ENCODE data around the gene KRT35.

The KRT35 gene

DNA sequence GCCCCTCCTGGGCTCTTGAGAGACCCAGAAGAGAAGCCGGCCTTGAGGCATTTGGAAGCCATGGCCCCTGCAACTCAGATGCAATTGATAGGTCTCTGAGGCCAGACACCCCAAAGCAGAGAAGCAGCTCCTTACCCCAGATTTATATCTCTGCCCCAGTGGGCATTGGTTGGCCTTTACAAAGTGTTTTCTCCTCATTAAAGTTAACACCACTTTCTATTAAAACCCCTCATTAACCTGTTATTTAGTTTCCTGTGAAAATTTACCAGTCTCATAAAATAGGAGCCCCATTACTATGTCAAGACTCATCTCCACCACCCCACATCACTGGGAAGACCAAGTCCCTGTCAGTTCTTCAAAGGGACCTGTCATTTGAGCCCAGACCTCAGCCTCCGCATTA, at the start of gene KRT35:
Gene KRT35 (minus strand): TSS at position 116 of the 400 bp plus-strand sequence. CDS start 54 bp downstream, at position 62.
- no peak for DNase-seq

DNA sequence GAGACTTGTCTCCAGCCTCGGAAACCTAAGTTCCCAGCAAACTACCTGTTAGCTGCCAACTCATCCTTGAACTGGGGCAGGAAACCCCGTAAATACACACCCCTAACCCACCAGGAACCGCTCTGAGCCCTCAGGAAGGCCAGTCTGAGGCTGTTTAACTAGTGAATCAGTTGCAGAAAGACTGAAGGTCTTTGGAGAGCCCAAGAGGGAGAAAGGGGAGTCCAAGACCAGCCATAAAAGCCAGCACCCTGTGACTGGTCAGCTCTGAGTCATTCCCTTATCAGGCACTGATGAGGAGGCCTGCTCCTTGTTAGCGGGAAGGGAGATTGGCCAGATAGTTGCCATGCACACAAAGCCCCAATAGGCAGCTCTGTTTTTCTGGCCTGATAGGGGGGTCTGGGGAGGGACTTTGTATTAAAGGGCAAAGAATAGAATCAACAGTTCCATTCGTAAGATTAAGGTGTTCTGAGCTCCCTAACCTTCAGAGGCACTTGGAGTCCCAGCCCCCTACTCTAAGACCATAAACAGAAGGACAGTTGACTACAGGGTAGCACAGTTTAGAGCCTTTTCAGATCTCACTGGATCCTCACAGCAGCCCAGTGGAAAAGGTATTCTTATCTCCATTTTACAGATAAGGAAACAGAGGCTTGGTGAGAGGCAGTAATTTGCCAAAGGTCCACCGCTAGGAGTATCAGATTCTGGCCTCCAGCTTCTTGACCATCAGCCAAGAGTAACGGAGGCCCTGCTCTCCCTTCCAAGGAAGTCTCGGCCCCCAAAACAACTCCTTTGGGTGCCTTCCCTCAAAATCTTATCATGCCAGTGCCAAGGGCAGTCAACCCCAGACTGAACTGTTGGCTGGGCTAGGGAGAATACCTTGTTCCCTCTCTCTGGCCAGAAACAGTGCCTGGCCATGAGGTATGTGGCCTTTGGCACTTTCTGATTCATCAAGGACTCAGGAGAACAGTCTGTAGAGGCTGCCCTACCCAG, 49.4 kb upstream of the KRT35 start:
- DNase-seq = peak; percentile 97

DNA sequence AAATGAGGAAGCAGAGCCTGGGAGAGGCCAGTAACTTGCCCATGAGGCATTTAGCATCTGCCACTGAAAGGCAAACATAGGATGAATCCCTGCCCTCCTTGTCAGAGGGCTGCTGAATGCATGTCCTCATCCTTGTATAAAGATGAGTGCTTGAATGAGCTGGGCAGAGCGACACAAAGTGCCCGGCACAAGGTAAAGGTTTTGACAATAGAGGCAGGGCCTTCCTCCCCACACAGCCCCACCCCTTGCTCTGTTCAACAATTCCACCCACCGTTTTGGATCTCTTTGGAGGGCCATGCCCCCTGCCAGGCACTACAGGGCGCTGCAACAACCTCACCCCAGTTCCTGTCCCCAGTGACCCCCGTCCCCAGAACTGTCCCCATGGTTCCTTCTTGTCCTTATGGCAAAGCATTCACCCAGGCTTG, 48.6 kb upstream of the KRT35 start:
- no peak for DNase-seq

DNA sequence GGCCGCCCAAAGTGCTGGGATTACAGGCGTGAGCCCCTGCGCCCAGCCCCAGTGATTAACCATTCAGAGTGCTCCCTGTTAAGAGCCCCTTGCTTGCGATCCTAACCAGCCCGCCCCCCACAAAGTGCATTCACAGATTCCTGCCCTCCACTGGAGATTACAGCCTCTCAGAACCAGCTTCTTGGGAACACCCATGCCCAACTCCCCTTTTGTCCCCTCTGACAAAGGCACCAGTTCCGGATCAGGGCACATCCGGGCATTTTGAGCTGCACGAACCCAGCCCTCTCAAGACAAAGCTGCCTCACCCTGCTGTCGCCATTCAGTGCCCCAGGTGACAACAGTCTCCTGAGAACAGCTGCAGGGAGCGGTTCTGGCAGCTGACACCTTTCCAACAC, 48.0 kb upstream of the KRT35 start:
- DNase-seq = no peak

DNA sequence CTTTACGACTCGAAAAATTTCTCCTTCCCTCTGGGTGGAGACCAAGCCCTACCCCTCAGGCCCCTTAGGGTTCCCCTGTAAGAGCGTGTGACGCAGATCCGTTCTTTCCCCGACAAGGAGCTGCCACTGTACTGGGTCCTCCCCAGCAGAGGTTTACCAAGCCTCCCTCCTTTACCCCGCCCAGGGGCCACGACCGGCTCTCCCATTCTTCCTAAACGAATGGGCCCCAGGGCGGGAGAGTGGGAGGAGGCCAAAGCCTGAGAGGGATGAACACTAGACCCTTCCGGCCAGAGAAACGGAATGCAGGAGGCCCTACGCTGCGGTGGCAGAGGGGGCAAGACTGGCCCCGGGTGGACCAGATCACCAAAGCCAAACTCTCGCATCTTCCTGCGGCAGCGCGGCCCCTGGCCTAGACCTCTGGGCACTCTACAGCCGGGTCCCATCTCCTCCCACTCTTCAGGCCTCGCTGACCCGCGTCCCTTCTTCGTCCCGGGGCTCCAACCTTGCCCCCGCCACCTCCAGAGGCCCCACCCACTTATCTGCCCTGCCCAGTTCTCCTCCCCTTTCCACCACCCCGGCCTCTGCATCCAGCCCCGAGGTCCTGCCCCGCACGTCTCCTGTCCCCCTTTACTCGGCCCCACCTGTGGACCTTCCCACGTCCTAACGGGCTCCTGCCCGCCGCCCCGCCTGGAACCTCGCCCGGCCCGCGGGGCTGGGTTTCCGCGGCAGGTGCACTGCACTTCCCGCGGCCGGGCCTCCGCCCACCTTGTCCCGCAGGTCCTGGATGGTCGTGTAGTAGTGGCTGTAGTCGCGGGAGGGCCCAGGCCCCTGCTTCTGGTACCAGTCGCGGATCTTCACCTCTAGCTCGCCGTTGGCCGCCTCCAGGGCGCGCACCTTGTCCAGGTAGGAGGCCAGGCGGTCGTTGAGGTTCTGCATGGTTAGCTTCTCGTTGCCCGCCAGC, 46.4 kb upstream of the KRT35 start:
- DNase-seq = peak; percentile 57

DNA sequence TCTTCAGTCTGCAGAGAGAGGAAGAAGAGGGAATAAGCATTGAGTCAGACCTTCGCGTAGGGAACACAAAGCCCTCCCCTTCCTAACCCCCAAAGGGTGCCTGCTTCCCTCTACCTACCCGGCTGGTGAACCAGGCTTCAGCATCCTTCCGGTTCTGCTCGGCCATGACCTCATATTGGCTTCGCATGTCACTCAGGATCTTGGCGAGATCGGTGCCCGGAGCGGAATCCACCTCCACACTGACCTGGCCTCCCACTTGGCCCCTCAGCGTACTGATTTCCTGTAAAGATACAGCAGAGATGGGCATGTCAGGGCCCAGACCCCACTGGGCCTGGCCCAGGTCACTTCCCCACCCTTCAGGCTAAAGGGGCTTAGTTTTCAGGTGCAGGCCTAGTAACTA, 43.3 kb upstream of the KRT35 start:
- no peak for DNase-seq

DNA sequence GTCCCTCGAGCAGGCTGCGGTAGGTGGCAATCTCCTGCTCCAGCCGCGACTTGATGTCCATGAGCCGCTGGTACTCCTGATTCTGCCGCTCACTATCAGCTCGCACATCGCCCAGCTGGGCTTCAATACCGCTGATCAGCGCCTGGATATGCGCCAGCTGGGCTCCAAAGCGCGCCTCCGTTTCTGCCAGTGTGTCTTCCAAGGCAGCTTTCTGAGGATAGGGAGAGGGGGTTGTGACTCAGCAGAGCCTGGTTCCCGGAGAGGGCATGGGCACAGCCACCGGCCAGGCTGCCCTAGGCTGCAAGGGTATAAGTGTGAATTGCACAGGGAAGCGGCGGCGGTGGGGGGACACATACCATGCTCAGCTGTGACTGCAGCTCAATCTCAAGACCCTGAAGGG, 42.8 kb upstream of the KRT35 start:
- DNase-seq = no peak

DNA sequence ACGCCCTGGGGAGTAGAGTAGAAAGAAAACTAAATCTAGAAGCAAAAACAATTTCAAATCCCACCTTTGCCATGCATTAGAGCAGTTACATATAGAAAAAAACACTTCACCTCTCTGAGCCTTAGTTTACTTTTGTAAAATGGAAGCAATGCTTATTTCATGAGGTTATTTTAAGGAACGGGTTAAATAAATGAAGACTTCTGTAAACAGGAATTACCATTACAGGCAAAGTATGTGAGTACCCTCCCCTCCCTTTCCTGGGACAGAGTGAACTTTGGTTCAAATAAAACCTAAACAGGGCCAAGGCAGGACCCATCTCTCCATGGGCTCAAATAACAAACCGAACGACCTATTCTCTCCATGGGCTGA, 42.3 kb upstream of the KRT35 start:
- DNase-seq = no peak

DNA sequence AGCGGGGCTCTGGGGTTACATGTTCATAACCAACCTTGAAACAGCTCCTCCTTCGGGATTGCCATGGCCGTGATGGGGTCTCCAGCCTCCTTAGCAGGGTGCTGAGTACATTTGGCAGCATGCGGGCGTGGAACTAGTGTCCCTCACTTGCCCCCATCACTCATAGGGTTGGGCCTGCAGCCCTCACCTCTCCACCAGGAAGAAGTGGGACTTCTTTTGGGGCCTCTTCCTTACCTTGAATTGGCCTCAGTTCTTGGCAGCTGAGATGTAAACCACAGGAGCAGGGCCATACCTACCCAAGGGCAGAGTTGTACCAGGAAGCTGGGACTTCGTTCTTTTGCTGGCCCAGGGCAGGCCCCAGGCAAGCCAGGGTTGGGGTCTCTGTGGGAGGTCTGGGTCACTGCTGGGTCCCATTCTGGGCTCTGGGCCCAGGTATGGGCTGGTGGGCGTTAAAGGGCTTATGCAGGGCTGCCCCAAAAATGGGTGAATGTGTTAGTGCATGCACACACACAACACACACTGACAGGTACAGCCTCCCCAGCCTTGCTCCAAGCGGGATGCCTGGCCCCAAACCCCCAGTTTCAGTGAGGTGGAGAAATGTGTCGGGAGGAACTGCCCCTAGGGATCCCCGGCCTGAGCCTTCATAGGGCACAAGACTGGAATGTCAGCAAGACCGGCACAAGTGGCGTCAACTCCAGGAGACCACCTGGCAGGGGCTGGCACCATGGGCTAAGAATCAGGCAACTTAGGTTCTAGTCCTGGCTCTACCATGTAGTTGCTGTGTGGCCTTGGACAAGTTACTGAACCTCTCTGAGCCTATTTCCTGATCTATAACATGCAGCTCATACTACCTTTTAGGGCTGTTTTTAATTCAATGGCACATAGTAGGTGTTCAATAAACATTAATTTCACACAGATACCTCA, 41.6 kb upstream of the KRT35 start:
- peak; percentile 74 for DNase-seq

DNA sequence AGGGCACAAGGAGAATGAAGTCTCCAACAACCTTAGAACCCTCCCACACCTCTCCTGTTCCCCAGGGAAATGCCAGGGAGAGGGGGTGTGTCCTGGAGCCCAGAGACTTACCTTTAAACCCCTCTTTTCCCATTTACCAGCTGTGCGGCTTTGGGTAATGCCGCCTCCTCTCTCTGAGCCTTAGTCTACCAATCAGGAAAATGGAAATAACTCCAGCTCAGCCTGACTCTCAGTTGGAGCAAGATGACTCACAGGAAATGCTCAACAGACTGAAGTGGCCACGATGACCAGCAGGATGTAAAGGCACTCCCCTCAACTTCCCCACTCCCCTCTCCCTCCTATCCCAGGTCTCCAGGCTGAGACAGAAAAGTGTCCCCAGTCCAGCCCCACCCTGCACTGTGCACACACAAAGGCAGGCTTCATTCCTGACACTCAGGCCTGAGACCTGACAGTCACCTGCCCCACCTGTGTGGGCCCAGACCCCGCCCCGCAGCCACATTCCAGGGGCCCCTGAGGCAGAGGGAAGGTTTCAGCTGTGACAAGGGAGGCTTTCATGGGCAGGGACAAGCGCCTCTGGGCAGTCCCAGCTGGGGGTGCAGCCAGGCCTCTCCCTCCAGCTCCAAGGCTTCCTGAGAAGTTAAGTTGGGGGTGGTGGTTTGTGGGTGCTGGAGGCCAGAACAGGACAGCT, 40.8 kb upstream of the KRT35 start:
- peak; percentile 84 for DNase-seq

DNA sequence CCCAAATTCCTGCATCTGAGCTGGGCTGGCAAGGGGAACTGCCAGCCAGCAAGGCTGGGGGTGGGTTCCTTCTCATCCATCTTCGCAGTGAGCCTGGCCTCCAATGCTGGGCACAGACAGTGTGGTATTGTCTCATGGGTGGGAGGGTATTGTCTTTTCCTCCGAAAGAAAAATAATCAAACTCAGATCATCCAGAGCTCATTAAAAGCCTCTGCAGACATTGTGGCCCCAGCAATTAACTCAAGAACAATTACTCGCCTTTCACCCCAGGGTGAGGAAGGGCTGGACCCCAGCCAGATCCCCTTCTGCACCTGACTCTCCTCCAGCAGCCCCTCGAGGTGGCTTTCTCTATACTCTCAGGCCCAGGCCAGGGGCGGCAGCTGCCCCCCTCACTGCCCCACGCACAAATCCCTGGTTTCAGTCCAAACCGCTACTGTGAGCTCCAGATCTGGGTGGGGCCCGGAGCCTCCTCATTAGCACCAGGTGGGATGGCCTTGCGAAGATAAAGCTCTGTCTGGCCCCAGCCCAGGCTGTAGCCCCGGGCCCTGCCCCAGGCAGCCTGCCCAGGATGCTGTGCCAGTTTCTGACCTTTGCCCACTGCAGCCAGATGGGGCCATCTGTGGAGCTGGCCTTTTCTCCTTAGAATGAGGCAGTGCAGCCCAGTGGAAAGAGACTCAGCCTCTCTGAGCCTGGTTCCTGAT, 40.0 kb upstream of the KRT35 start:
- DNase-seq = peak; percentile 45

DNA sequence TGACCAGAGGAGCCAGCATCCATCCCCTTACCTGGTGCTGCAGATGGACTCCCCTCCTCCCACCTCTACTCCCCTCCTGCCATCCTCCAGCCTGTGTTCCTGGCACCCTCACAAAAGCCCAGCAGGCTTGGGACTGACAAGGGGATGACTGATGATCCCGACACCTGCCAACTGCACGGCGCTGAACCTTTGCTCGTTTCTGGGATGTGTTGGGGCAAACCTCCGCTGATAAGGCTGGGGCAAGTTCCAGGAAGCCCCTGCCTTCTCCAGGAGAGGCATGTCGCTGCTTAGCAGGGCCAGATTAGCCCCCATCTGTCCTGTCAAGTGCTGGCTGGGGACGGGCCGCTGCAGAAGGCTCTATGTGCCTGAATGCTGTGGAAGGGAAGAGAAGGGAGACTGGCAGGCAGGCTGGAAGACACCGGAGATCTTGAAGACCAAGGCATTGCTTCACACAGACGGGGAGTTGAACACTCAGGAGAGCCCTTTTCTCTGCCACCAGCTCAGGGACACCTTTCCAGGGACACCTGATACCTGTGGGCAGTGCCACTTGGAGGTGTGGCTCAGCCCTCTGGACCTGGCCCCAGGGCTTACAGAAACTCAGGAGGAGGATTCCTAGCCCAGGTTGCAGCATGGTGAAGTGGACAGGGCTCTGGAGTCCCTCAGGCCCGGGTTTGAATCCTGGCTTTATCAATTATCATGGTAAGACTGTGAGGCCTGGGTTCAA, 38.7 kb upstream of the KRT35 start:
- no peak for DNase-seq

DNA sequence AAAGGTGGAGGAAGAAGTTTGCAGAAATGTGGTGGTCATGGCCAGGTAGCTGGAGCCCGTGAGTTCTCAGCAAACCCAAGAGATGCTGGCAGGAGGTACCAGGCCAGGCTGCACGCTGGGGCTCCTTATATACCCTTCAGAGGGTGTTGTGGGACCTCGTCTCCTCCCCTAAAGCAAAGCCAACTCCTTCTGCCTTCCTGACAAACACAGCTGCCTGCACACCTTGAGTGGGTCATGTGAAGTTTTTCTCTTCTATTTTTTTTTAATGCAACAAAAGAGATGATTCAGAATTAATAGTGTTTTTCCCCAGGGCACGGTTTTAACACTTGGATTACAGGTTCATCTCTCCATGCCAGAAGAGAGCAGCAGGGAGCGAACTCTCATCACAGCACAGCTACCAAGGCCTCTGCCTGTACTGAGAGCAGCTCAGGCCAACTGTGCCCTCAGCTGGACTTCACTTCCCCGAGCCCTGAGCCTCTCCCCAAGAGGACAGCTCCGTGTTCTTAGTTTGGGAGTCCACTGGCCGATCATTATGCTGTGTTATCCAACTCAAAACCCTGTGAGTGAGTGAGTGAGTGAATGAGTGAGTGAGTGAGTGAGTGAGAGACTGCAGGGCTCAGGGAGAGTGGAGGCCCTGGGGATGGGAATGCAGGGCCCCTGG, 38.0 kb upstream of the KRT35 start, which contains the start of gene KRT15:
Gene KRT15 (minus strand): TSS at position 102 of the 661 bp plus-strand sequence. CDS start 63 bp downstream, at position 39.
- DNase-seq = peak; percentile 28

DNA sequence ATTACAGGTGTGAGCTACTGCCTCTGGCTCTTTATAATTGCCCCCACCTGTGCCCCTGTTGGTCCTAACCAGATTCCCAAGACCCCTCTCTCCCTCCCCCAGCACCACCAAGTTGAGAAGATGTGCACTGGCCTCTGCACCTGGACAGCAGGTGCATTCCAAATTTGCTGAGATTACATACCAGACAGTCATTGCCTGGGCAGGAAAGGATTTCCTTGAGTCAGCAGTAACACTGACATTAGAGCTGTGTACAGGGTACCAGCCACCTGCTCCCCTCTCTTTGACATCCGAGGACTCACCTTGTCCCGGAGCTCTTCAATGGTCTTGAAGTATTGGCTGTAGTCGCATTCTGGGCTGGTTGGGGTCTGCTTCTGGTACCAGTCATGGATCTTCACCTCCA, 37.1 kb upstream of the KRT35 start:
- DNase-seq = no peak

DNA sequence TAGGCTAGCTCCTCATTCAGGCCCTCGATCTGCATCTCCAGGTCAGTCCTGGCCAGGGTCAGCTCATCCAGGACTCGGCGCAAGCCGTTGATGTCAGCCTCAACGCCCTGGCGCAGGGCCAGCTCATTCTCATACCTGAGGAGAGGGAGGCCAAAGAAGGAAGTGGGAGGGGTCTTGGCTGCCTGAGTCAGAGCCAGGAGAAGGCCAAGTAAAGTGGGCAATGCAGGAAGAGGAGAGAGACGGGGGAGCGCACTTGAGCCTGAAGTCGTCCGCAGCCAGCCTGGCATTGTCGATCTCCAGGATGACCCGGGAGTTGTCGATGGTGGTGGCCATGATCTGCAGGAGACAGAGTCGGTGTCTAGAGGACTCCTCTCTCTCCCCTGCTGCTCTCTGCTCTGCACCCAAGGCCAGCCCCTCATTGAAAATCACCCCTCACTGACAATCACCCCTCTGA, 35.9 kb upstream of the KRT35 start:
- DNase-seq = no peak

DNA sequence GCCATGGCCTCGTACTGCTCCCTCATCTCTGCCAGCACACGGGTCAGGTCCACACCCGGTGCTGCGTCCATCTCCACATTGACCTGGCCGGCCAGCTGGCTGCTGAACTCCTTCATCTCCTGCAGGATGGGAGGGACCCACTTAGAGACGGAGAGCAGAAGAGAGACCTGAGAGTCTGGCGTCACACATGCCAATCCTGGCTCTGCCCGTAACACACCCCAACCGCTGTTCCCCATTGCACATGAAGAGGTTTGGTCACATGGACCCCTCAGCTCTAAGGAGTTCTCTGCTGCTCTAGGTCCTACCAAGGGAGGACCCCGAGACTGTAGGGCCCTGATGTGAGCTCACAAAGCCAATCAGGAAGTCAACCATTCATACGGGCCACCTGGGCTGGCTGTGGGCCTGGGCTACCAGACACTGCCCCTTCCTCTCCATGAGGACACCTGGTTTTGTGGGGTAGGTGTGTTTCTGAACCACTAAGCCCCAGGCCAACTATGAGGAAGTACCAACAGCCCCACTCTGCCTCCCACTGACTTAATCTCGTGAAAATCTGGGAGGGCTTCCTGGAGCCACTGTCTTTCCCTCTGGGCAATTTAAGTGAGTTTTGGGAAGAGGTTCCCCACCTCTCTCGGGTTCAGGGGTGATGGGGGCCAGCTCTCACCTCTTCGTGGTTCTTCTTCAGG, 35.3 kb upstream of the KRT35 start:
- DNase-seq = no peak

DNA sequence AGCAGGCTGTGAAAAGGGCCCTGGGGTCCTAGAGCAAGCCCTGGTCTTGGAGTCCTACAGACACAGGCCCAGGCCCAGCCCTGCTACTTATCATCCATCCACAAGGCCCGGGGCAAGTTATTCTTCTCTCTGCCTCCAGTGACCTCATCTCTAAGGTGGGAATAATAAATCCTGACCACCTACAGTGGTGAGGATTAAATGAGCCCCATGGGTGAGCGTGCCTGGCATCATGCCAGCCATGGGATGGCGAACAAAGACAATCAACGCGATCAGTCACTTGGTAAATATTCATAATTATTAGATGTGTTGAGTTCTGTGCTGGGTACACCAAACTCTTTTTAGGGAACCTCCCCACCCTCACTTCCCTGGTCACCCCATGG, 32.2 kb upstream of the KRT35 start:
- DNase-seq = no peak

DNA sequence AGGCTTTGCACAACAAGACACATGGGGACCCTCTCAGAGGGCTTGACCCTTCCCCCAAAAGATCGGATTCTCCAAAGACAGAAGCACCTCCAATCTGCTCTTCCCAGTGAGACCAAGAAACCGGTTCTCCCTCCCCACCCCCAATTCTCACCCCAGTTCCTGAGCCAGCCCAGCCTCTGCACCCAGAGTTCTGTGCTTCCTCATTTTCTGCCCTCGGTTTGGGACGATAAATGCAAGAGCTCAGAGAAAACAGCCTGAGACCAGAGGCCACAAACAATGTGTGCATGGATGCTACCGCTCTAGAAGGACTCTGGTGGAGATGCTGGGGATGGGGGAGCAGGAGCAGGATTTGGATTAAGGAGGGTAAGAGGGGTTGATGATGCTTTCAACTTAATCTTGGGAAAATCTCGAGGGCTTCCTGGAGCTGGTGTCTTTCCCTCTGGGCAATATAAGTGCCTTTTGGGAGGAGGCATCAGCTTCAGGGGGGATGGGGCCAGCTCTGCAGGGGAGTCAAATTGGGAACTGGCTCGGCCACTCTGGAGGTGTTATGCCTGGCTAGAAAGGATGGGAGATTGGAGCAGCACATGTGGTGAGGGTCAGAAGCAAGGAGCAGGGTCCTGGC, 31.7 kb upstream of the KRT35 start:
- DNase-seq = no peak

DNA sequence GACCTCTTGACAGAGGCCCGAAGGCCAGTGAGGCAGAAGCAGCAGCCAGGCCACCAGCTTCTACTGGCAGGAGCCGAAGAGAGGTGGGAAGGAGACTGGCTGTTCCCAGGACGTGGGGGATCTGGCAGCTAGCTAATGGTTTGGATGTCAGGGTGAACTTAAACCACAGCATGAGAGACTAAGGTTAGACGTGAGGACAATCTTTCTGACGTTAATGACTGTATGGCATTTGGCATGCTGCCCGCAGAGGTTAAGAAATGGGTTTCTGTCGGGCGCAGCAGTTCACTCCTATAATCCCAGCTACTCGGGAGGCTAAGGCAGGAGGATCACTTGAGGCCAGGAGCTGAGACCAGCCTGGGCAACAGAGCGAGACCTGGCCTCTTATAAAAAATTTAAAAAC, 30.8 kb upstream of the KRT35 start:
- DNase-seq = no peak
